Jurkat, Clone E6-1 (cell line): Measurements from ENCODE around the gene EXOG. TPM values are rescaled to one million over a fixed set of nuclear protein-coding genes. Genes with fewer than 3 reads are reported as not detected.

Source experiments
- DNase-seq: peaks from one replicate; pipeline ENCODE4 v3.0.0-alpha.2; 2011; ENCODE audit warnings: low read depth, low spot score
- H3K4me3 ChIP-seq: 2 replicates; pipeline ENCODE4 v1.5.1; 2011; ENCODE audit warnings: mild to moderate bottlenecking, low read length, control low read depth, moderate library complexity
- polyA plus RNA-seq: library from polyadenylated mRNA; unstranded; fragments of >200 nt; gene quantifications from one replicate; pipeline ENCODE4 v1.2.1, GENCODE V29; 2012; ENCODE audit warnings: missing spikeins; ENCODE audit not compliant: insufficient read length, insufficient read depth

Gene EXOG, protein sequence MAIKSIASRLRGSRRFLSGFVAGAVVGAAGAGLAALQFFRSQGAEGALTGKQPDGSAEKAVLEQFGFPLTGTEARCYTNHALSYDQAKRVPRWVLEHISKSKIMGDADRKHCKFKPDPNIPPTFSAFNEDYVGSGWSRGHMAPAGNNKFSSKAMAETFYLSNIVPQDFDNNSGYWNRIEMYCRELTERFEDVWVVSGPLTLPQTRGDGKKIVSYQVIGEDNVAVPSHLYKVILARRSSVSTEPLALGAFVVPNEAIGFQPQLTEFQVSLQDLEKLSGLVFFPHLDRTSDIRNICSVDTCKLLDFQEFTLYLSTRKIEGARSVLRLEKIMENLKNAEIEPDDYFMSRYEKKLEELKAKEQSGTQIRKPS
- polyA plus RNA-seq: 16.8 TPM

DNA sequence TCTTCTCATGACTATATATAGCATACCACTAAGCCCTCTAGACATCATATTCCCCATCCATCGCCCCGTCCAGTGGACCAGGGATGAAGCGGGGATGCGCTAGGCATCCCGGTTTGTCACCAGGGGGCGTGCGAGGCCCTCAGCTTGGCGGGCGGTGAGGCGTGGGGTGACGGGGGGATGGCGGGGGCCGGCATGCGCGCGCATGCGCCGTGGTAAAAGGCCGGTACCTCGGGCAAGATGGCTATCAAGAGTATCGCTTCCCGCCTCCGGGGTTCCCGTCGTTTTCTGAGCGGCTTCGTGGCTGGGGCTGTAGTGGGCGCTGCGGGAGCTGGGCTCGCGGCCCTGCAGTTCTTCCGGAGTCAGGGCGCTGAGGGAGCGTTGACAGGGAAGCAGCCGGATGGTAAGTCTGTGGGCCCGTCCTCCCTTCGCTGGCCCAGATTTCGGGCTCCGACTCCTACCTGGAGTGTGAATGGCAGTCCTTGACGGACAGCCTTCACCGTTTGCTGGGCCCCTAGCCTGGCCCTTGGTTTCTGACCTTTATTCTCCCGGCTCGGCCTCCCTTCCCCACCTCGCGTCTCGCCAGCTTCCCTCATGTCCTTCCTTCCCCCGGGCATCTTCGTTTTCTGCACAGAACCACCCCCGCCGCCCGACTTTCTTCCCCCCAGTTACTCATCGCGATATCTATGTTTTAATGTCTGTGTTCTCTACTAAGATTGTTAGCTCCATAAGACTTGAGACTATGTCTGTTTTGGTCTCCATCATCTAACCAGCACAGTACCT is at the start of gene EXOG:
TSS of gene EXOG (plus strand) at position 210 of the 780 bp plus-strand sequence. CDS start at position 238, 28 bp downstream.
- H3K4me3 ChIP-seq: peak within 1 kb of the TSS; percentile 93
- DNase-seq: peak; percentile 85

- no peak for DNase-seq
- no peak overlapping the region for H3K4me3 ChIP-seq
These were observed 49.3 kb upstream of the EXOG start for GRCh38 chr3:38446812-38447211.

- no peak overlapping the region for H3K4me3 ChIP-seq
- DNase-seq: no peak
These were observed 45.3 kb upstream of the EXOG start for GRCh38 chr3:38450853-38451252.

- peak within 1 kb of the TSS; percentile 90 for H3K4me3 ChIP-seq
- peak; percentile 73 for DNase-seq
These were observed 42.8 kb upstream of the EXOG start, which contains the start of gene ACVR2B for GRCh38 chr3:38453075-38453912. Gene ACVR2B, plus strand, starts transcription at chr3:38453890. Its CDS starts 433 bp downstream, at chr3:38454323.

GRCh38 chr3:38453913-38454177 is 42.3 kb upstream of the EXOG start:
- peak overlapping the region; percentile 90 for H3K4me3 ChIP-seq
- no peak for DNase-seq

GRCh38 chr3:38454178-38454883 is 41.8 kb upstream of the EXOG start:
- peak overlapping the region; percentile 90 for H3K4me3 ChIP-seq
- no peak for DNase-seq

DNA sequence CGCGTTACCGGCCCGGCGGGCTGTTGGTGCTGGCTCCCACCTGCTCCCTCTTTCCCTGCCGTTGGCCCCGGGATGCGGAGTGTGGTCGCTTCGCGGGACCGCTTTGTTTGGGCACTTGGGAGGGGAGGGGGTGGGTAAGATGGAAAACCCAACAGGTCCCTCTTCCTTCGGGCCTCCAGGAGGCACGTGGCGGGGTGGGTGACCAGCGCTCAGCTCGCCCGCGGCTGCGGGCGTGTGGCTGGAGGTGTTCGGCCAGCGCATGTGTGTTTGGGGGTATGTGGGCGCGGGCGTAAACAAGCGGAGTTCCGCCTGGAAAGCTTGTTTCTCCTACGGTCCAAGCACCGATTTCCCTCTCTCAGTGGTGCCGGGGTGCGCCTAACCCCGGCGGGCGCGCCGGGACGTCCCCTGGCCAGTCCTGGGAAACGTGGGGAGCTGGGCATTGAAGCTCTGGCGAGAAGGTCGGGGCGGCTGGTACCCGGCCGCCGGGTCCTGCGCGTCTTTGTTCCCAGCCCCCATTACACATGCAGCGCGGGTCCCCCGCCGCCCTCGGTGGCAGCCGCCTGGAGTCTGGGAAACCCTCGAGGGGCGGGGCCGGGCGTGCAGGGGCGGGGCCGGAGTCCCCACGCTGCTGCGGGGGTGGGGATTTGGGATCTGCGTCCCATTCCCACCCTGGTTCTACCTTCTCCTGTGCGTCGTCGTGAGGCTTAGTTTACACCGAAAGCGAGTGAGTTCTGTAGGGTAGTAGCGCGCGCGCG is 41.1 kb upstream of the EXOG start:
- peak; percentile 46 for DNase-seq
- H3K4me3 ChIP-seq: peak overlapping the region; percentile 90

- H3K4me3 ChIP-seq: peak overlapping the region; percentile 90
- no peak for DNase-seq
These were observed 40.3 kb upstream of the EXOG start for GRCh38 chr3:38455639-38456430.

- no peak for DNase-seq
- no peak overlapping the region for H3K4me3 ChIP-seq
These were observed 38.8 kb upstream of the EXOG start for GRCh38 chr3:38457111-38458003.

DNA sequence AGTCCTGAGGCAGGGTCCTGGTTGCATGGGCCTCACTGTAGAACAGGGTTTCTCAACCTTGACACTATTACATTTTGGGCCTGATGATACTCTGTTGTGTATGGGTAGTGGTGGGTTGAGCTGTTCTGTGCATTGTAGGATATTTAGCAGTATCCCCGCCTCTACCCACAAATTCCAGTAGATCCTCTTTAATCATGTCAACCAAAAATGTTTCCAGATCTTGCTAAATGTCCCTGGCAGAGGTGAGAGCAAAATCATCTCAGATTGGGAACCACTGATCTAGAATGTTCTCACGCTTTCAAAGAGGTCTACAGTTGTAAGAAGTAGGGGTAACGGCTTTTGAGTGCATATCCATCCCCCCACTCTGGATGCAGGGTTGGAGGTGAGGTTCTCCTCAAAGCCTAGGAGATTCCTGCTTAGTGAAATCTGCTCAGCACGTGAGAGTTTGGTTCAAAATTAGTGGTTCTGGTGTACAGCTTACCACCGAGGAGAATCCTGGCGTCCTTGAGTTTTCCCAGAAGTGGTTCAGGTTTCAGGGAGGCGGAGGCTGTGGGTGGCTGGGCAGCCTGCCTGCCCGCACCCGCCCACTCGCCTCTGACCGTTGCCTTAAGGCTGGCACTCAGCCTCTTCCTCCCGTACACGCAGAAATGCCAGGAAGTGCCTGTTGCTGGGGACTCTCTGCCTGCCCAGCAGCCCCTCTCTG is 37.2 kb upstream of the EXOG start:
- no peak for DNase-seq
- no peak overlapping the region for H3K4me3 ChIP-seq

DNA sequence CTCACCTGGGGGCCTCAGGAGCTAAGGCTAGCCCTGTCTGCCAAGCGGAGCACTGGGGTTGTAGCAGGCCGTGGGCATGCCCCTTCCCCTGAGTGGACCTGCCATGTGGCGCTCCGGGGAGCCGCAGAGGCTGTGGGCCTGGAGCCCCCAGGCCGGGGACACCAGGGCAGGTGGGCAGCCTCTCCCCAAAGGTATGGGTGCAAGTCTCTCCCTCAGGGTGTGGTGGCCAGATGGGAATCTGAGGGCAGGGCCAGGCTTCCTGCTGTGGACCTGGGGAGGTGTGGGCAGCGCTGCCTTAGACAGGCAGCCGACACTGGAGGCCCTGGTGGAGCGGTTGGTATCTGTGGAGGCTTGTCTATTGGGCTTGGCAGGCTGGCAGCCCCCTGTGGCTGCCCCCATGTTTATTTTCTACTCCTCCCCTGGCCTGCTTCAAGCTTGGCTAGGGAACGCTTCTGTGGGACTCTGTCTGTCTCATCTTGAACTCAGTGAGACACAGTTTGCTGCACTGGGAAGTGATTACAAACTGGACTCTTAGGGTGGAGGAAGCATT is 36.6 kb upstream of the EXOG start:
- DNase-seq: no peak
- H3K4me3 ChIP-seq: no peak overlapping the region

- no peak for DNase-seq
These were observed 35.5 kb upstream of the EXOG start for GRCh38 chr3:38460377-38461270.

GRCh38 chr3:38465588-38466154 is 30.5 kb upstream of the EXOG start:
- no peak overlapping the region for H3K4me3 ChIP-seq
- no peak for DNase-seq

More at GRCh38 chr3:38460377-38461270, 35.5 kb upstream of the EXOG start:
- H3K4me3 ChIP-seq: no peak overlapping the region

DNA sequence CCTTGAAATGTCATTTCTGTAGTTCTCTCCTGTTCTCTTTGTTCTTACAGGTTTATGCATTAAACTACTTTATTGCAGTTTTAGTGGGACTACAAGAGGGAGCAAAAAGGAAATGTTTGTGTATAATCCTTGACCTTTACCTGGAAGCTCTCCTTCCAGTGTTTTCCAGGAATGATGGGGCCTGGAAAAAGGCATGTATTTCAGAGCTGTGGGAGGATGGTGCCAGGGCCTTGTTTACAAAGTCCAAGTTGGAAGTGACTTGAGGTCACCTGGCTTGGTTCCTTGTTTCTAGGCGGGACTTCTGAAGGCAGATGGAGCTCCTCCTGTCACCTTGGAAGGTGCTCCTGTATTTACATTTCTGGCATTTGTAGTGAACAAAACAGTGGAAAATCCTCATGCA is 27.4 kb upstream of the EXOG start:
- no peak for DNase-seq
- H3K4me3 ChIP-seq: no peak overlapping the region
